ENCODE results near the gene CNFN. TPM values are rescaled to one million over a fixed set of nuclear protein-coding genes. Genes with fewer than 3 reads are reported as not detected.

The CNFN gene
- total RNA-seq, 2 experiments from 2014 or later, result 0.95 TPM; not detected in 1

DNA sequence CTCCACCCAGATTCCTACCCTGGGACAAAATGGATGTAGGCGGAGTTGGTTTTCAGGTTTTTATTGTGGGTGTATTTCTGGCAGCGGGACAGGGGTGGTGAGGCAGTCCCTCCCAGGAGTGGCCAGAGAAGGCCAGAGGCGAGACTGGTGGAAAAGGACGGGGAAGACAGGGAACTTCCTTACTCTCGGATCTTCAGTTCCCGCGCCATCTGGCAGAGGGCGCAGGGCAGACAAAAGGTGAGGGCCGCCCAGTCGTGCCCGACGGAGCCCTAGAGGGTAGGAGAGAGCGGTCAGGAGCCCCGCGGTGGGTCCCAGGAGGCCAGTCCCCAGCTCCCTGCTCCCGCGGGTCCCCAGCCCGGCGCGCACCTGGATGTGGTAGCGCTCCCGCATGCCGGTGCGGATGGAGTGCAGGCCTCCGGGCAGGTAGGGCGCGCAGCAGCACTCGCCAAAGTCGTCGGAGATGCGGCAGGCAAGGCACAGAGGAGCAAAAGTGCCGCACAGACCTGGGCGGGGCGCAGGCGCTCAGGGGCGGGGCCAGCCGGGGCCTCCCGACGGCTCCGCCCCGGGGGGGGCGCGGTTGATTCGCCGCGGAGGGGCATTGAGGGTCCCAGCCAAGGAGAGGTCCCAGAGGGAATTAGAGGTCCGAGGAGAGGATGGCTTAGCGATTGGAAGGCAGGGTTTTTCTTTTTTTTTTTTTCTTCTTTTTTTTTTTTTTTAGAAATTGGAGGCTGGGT, 3.0 kb downstream of the CNFN start:
- Histone ChIP-seq H3K9me2 (ENCODE audit: insufficient read depth, low read length) (no peaks in the 10 kb centered on the region), H3K27ac (ENCODE audit: low read depth, low read length, poor library complexity, severe bottlenecking) (no peak overlapping the region), H3K4me1 (ENCODE audit: insufficient read depth, low read length, poor library complexity, severe bottlenecking) (peaks cover 9% of the 10 kb centered on the region), H3K4me2 (ENCODE audit: low read length) (peak overlapping the region; percentile 78), H4K20me1 (ENCODE audit: insufficient read depth, low read length) (no peaks in the 10 kb centered on the region), H3K79me2 (ENCODE audit: insufficient read depth, low read depth, low read length) (no peaks in the 10 kb centered on the region), H3K4me3 (ENCODE audit: low read depth, low read length, poor library complexity, severe bottlenecking) (peak overlapping the region; percentile 64), H2AFZ (ENCODE audit: low read length) (peak overlapping the region; percentile 78), H3K36me3 (ENCODE audit: insufficient read depth, low read length) (no peaks in the 10 kb centered on the region), H3K9me3 (ENCODE audit: low read length) (no peaks in the 10 kb centered on the region)
- intact Hi-C loops (cut with micrococcal nuclease; ENCODE audit: unreplicated experiment), result no loop called here
- DNase-seq (ENCODE audit: low spot score), result peak; percentile 77
- CTCF ChIA-PET (ENCODE audit: unreplicated experiment), result no interaction called here
- BruUV-seq (replicated peaks), result no TSS peak
- no peak for TF ChIP-seq EZH2phosphoT487 (IDR thresholded peaks at IDR 0.05; ENCODE audit: borderline replicate concordance, low read depth, low read length)
- TF ChIP-seq, protein P1, sequence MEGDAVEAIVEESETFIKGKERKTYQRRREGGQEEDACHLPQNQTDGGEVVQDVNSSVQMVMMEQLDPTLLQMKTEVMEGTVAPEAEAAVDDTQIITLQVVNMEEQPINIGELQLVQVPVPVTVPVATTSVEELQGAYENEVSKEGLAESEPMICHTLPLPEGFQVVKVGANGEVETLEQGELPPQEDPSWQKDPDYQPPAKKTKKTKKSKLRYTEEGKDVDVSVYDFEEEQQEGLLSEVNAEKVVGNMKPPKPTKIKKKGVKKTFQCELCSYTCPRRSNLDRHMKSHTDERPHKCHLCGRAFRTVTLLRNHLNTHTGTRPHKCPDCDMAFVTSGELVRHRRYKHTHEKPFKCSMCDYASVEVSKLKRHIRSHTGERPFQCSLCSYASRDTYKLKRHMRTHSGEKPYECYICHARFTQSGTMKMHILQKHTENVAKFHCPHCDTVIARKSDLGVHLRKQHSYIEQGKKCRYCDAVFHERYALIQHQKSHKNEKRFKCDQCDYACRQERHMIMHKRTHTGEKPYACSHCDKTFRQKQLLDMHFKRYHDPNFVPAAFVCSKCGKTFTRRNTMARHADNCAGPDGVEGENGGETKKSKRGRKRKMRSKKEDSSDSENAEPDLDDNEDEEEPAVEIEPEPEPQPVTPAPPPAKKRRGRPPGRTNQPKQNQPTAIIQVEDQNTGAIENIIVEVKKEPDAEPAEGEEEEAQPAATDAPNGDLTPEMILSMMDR (conservative IDR thresholded peaks at IDR 0.05; ENCODE audit: low read length), result peak; percentile 77
- POLR2A ChIA-PET, result no interaction called here

DNA sequence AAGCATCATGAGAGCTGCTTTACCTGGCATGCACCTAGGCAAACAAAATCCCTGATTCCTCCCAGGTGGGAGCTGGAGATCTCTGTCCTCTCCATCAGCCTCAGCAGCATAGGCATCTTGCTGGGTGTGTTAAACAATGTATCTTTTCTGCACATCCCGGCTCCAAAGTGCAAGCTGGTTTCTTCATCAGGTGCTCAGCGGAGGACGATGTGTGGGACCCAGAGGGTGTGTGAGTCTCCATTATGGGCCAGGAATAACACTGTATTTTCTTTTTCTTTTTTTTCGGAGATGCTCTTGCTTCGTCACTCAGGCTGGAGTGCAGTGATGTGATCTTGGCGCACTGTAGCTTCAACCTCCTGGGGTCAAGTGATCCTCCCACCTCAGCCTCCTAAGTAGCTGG, 9.9 kb downstream of the CNFN start:
- H3K4me2 ChIP-seq (ENCODE audit: low read length), result no peak overlapping the region
- H3K79me2 ChIP-seq (ENCODE audit: insufficient read depth, low read depth, low read length), result no peaks in the 10 kb centered on the region
- H3K36me3 ChIP-seq (ENCODE audit: insufficient read depth, low read length), result no peaks in the 10 kb centered on the region
- intact Hi-C loops (cut with micrococcal nuclease; ENCODE audit: unreplicated experiment), result no loop called here
- ChIA-PET POLR2A (no interaction called here), CTCF (ENCODE audit: unreplicated experiment) (no interaction called here)
- no peaks in the 10 kb centered on the region for H3K9me3 ChIP-seq (ENCODE audit: low read length)
- BruUV-seq (replicated peaks), result no TSS peak
- no peaks in the 10 kb centered on the region for H3K9me2 ChIP-seq (ENCODE audit: insufficient read depth, low read length)
- H3K4me1 ChIP-seq (ENCODE audit: insufficient read depth, low read length, poor library complexity, severe bottlenecking), result no peaks in the 10 kb centered on the region
- no peak overlapping the region for H2AFZ ChIP-seq (ENCODE audit: low read length)
- TF ChIP-seq, protein P1 (conservative IDR thresholded peaks at IDR 0.05; ENCODE audit: low read length), result no peak
- TF ChIP-seq EZH2phosphoT487 (IDR thresholded peaks at IDR 0.05; ENCODE audit: borderline replicate concordance, low read depth, low read length), result no peak
- H3K4me3 ChIP-seq (ENCODE audit: low read depth, low read length, poor library complexity, severe bottlenecking), result no peak overlapping the region
- no peak overlapping the region for H3K27ac ChIP-seq (ENCODE audit: low read depth, low read length, poor library complexity, severe bottlenecking)
- no peaks in the 10 kb centered on the region for H4K20me1 ChIP-seq (ENCODE audit: insufficient read depth, low read length)
- DNase-seq (ENCODE audit: low spot score), result no peak
